GM23248 (cell line): ENCODE results near the gene MYO1G. TPM values are rescaled to one million over a fixed set of nuclear protein-coding genes. Genes with fewer than 3 reads are reported as not detected.

Experiments used
- DNase-seq: peaks from one replicate; pipeline ENCODE4 v3.0.0-alpha.2; 2015
- H2AFZ ChIP-seq: fragments of 200-600 bp; sonication (generic); 2 replicates; pipeline ENCODE4 v1.6.1; 2016; ENCODE audit warnings: antibody characterized with exemption
- H3F3A ChIP-seq: fragments of 200-600 bp; sonication (generic); 2 replicates; pipeline ENCODE4 v1.6.1; 2016; ENCODE audit warnings: mild to moderate bottlenecking, antibody characterized with exemption, mixed run types; ENCODE audit not compliant: insufficient read depth
- H3K27ac ChIP-seq: fragments of 200-600 bp; sonication (generic); 2 replicates; pipeline ENCODE4 v1.5.1; 2016; ENCODE audit warnings: mild to moderate bottlenecking
- H3K27me3 ChIP-seq: fragments of 200-600 bp; sonication (generic); replicated peaks from 2 replicates; pipeline ENCODE4 v1.6.1; 2016; ENCODE audit warnings: mild to moderate bottlenecking; ENCODE audit not compliant: insufficient read depth
- H3K36me3 ChIP-seq: fragments of 200-600 bp; sonication (generic); 2 replicates; pipeline ENCODE4 v1.6.1; 2016; ENCODE audit warnings: low read depth, mild to moderate bottlenecking
- H3K4me1 ChIP-seq: fragments of 200-600 bp; sonication (generic); 2 replicates; pipeline ENCODE4 v1.6.1; 2016; ENCODE audit warnings: mild to moderate bottlenecking; ENCODE audit not compliant: insufficient read depth
- H3K4me2 ChIP-seq: fragments of 200-600 bp; sonication (generic); one replicate; pipeline ENCODE4 v1.6.1; 2016; ENCODE audit warnings: mild to moderate bottlenecking; ENCODE audit not compliant: unreplicated experiment
- H3K4me3 ChIP-seq: fragments of 200-600 bp; sonication (generic); 2 replicates; pipeline ENCODE4 v1.5.1; 2016; ENCODE audit warnings: mild to moderate bottlenecking
- H3K79me2 ChIP-seq: fragments of 200-600 bp; sonication (generic); 2 replicates; pipeline ENCODE4 v1.6.1; 2016; ENCODE audit warnings: mild to moderate bottlenecking; ENCODE audit not compliant: insufficient read depth
- H3K9ac ChIP-seq: fragments of 200-600 bp; sonication (generic); 2 replicates; pipeline ENCODE4 v1.6.1; 2016; ENCODE audit warnings: mild to moderate bottlenecking
- H3K9me2 ChIP-seq: fragments of 200-600 bp; sonication (generic); 2 replicates; pipeline ENCODE4 v1.6.1; 2016; ENCODE audit warnings: mixed run types, mild to moderate bottlenecking, moderate library complexity; ENCODE audit not compliant: insufficient read depth
- H3K9me3 ChIP-seq: fragments of 200-600 bp; sonication (generic); one replicate; pipeline ENCODE4 v1.6.1; 2017; ENCODE audit warnings: low read depth
- H4K20me1 ChIP-seq: fragments of 200-600 bp; sonication (generic); 2 replicates; pipeline ENCODE4 v1.6.0; 2016; ENCODE audit not compliant: insufficient read depth
- EZH2 ChIP-seq: fragments of 200-600 bp; sonication (generic); IDR thresholded peaks from 2 replicates; pipeline ENCODE4 v1.6.1; 2018; ENCODE audit warnings: antibody characterized with exemption, mild to moderate bottlenecking; ENCODE audit not compliant: insufficient read depth, poor library complexity, severe bottlenecking
- EZH2phosphoT487 ChIP-seq: fragments of 200-600 bp; sonication (generic); IDR thresholded peaks from 2 replicates; pipeline ENCODE4 v1.6.1; 2018; ENCODE audit warnings: antibody characterized with exemption, moderate library complexity, mild to moderate bottlenecking, low read depth; ENCODE audit not compliant: insufficient read depth
- WGBS, 2 experiments: methylation state at CpG; one replicate each; pipeline ENCODE4 v1.1.6; 2015 to 2017; ENCODE audit warnings: low lambda C conversion rate in 2 of 2, low coverage in 1 of 2; ENCODE audit errors: missing lambda C conversion rate in 2 of 2; 5-methylcytosine and 5-hydroxymethylcytosine counted together
- in situ Hi-C: fragments of 300-500 bp; cut with MboI; formaldehyde crosslinking; loops from 2 replicates; pipeline ENCODE4 v1.15.0; 2020
- polyA plus RNA-seq: library from polyadenylated mRNA; unstranded; fragments of >200 nt; fragmentation: Nextera tagmentation; extraction: Ambion mirVana; gene quantifications from 2 replicates; pipeline ENCODE4 v1.2.1, GENCODE V29; 2016
- total RNA-seq: library from RNA; depleted of rRNA; stranded (reverse); fragments of >200 nt; shearing (Covaris generic); gene quantifications from 2 replicates; pipeline ENCODE4 v1.2.3, GENCODE V29; 2014

The MYO1G gene
- total and polyA plus RNA-seq, 2 experiments from 2014 or later = not detected

- no peak overlapping the region for H3K4me3 ChIP-seq
- no peak overlapping the region for H3K9ac ChIP-seq
- no peak for DNase-seq
- 0 out of 2 replicates have a peak, but pooled peaks cover 4% of the 10 kb centered on the region for H3K4me1 ChIP-seq
- no peak overlapping the region for H3K27ac ChIP-seq
- peaks cover 2% of the 10 kb centered on the region; the same call in 1 of the 2 replicates for H4K20me1 ChIP-seq
- in situ Hi-C loops = no loop called here
- H3K27me3 ChIP-seq = no peaks in the 10 kb centered on the region
- no peaks in the 10 kb centered on the region for H3F3A ChIP-seq
- 95 to 97% methylated on average over 7 of the region's 7 CpGs for WGBS, 2 experiments
- TF ChIP-seq EZH2phosphoT487 (no peak), EZH2 (no peak)
- no peaks in the 10 kb centered on the region for H3K9me3 ChIP-seq
- H2AFZ ChIP-seq = no peak overlapping the region
- H3K36me3 ChIP-seq = 0 out of 2 replicates have a peak, but pooled peaks cover under 1% of the 10 kb centered on the region
- peaks cover 100% of the 10 kb centered on the region for H3K79me2 ChIP-seq
- no peaks in the 10 kb centered on the region for H3K9me2 ChIP-seq
- H3K4me2 ChIP-seq = no peak overlapping the region
Observed at GRCh38 chr7:45007571-45008328, 28.9 kb upstream of the MYO1G start.

DNA sequence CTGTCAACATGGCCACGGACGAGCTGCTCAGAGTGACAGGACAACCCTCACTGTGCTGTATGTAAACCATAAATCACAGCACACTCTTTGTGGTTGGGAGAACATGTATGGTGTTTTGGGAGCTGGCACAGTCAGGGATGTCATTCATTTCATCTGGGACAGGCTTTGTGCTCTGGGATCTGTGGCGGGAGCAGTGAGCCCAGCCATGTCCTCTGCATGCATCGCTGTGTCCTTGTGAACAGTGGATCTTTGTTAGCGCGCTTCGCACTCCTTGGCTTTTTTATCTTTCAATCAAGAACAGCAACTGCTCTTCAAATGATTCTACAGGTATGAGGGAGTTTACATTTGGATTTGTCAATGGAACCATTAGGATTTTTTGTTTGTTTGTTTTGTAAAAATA is 28.3 kb upstream of the MYO1G start:
- Histone ChIP-seq H3K79me2 (peaks cover 100% of the 10 kb centered on the region), H3F3A (no peaks in the 10 kb centered on the region), H3K36me3 (no peaks in the 10 kb centered on the region), H3K27ac (no peak overlapping the region), H3K27me3 (no peaks in the 10 kb centered on the region), H3K9me2 (no peaks in the 10 kb centered on the region), H3K4me2 (no peak overlapping the region), H4K20me1 (no peaks in the 10 kb centered on the region; the same call in 1 of the 2 replicates), H3K4me3 (no peak overlapping the region), H2AFZ (no peak overlapping the region), H3K9me3 (no peaks in the 10 kb centered on the region), H3K9ac (no peak overlapping the region), H3K4me1 (0 out of 2 replicates have a peak, but pooled peaks cover 4% of the 10 kb centered on the region)
- in situ Hi-C loops = no loop called here
- 98% methylated on average over 7 of the region's 7 CpGs for WGBS, 2 experiments
- no peak for DNase-seq
- no peak for TF ChIP-seq EZH2phosphoT487
- no peak for TF ChIP-seq EZH2

GRCh38 chr7:45003789-45004188 is 25.0 kb upstream of the MYO1G start:
- in situ Hi-C loops = no loop called here
- peaks cover 85% of the 10 kb centered on the region for H3K79me2 ChIP-seq
- H3K36me3 ChIP-seq = no peaks in the 10 kb centered on the region
- TF ChIP-seq EZH2 (no peak), EZH2phosphoT487 (no peak)
- H3K9me2 ChIP-seq = no peaks in the 10 kb centered on the region
- H3K4me1 ChIP-seq = peaks cover 11% of the 10 kb centered on the region
- no peak for DNase-seq
- no peaks in the 10 kb centered on the region for H3K27me3 ChIP-seq
- H2AFZ ChIP-seq = no peak overlapping the region
- 93 to 98% methylated on average over 4 of the region's 4 CpGs for WGBS, 2 experiments
- peaks cover 10% of the 10 kb centered on the region; the same call in 1 of the 2 replicates for H3F3A ChIP-seq
- no peak overlapping the region for H3K27ac ChIP-seq
- H3K4me2 ChIP-seq = no peak overlapping the region
- no peak overlapping the region for H3K4me3 ChIP-seq
- no peak overlapping the region for H3K9ac ChIP-seq
- H4K20me1 ChIP-seq = no peaks in the 10 kb centered on the region; the same call in 1 of the 2 replicates
- no peaks in the 10 kb centered on the region for H3K9me3 ChIP-seq

- H3K27ac ChIP-seq = no peak overlapping the region
- no peaks in the 10 kb centered on the region for H3K27me3 ChIP-seq
- H3K9me2 ChIP-seq = no peaks in the 10 kb centered on the region
- peak overlapping the region; percentile 89; the same call in 1 of the 2 replicates for H3K9ac ChIP-seq
- no peaks in the 10 kb centered on the region for H4K20me1 ChIP-seq
- TF ChIP-seq EZH2 (no peak), EZH2phosphoT487 (no peak)
- no peaks in the 10 kb centered on the region for H3K9me3 ChIP-seq
- peaks cover 18% of the 10 kb centered on the region for H3F3A ChIP-seq
- in situ Hi-C loops = no loop called here
- H3K4me3 ChIP-seq = peak overlapping the region; percentile 100
- H3K36me3 ChIP-seq = no peaks in the 10 kb centered on the region
- 31 to 37% methylated on average over 2 of the region's 2 CpGs for WGBS, 2 experiments
- H3K4me2 ChIP-seq = peak overlapping the region; percentile 96
- no peak overlapping the region for H2AFZ ChIP-seq
- H3K79me2 ChIP-seq = peaks cover 65% of the 10 kb centered on the region
- DNase-seq = no peak
- peaks cover 11% of the 10 kb centered on the region for H3K4me1 ChIP-seq
Observed at GRCh38 chr7:45001826-45002225, 23.0 kb upstream of the MYO1G start.
